Upper lobe of left lung (tissue), 6 donors: ENCODE measurements around the gene POP7. TPM values are rescaled to one million over a fixed set of nuclear protein-coding genes. Genes with fewer than 3 reads are reported as not detected.

Source experiments
- ATAC-seq, 2 donors: fragments of 200-7000 bp; cut with Tn5 transposase; one replicate each; pipeline ENCODE4 v1.9.1; 2022; ENCODE audit warnings: mild to moderate bottlenecking in 2 of 2, moderate library complexity in 2 of 2; ENCODE audit not compliant: low FRiP score in 2 of 2
- DNase-seq, 2 donors: peaks; one replicate each; pipeline ENCODE4 v3.0.0-alpha.2; 2019 to 2020
- H3K27ac ChIP-seq, 4 donors: fragments of 200-600 bp; sonication (generic); one replicate each; pipeline ENCODE4 v1.5.1; 2016 to 2019
- H3K27me3 ChIP-seq, 4 donors: fragments of 200-600 bp; sonication (generic); one replicate each; pipeline ENCODE4 v1.5.1; 2017 to 2019
- H3K36me3 ChIP-seq, 4 donors: fragments of 200-600 bp; sonication (generic); one replicate each; pipeline ENCODE4 v1.5.1; 2016 to 2019
- H3K4me1 ChIP-seq, 4 donors: fragments of 200-600 bp; sonication (generic); one replicate each; pipeline ENCODE4 v1.5.1; 2018 to 2019
- H3K4me3 ChIP-seq, 4 donors: fragments of 200-600 bp; sonication (generic); one replicate each; pipeline ENCODE4 v1.5.1; 2017 to 2019; ENCODE audit warnings: mild to moderate bottlenecking in 2 of 4, moderate library complexity in 1 of 4
- H3K9me3 ChIP-seq, 4 donors: fragments of 200-600 bp; sonication (generic); one replicate each; pipeline ENCODE4 v1.5.1; 2018 to 2019
- CTCF ChIP-seq, 6 experiments: fragments of 450-650 bp in 4 of 6; fragments of 200-600 bp in 2 of 6; sonication (generic) in 2 of 6; IDR thresholded peaks; one replicate each; pipeline ENCODE4 v1.5.1; 2016 to 2019; ENCODE audit warnings: antibody characterized with exemption in 6 of 6
- EP300 ChIP-seq, 4 donors: sonication (generic); formaldehyde crosslinking; IDR thresholded peaks; one replicate each; pipeline ENCODE4 v1.5.1; 2017; ENCODE audit warnings: antibody characterized with exemption in 4 of 4, control low read depth in 2 of 4
- POLR2A ChIP-seq, 4 donors: fragments of 450-650 bp; IDR thresholded peaks; one replicate each; pipeline ENCODE4 v1.5.1; 2016 to 2017; ENCODE audit warnings: antibody characterized with exemption in 4 of 4, mild to moderate bottlenecking in 2 of 4
- POLR2AphosphoS5 ChIP-seq, 2 donors: sonication (generic); formaldehyde crosslinking; IDR thresholded peaks; one replicate each; pipeline ENCODE4 v1.5.1; 2017; ENCODE audit warnings: antibody characterized with exemption in 2 of 2
- WGBS, 2 donors: methylation state at CpG; one replicate each; pipeline ENCODE4 v1.1.5; 2017 to 2018; 5-methylcytosine and 5-hydroxymethylcytosine counted together
- total RNA-seq, 6 donors: library from RNA; depleted of rRNA in 4 of 6; stranded (reverse); fragments of >200 nt in 4 of 6; gene quantifications; one replicate each; pipeline versions ENCODE4 v1.1.0 to v1.2.1, GENCODE V29; 2016 to 2021
- donor health status: DM: no; HTN: no; CAD: no; lungs with moderate emphysema.
- donor health status: DM: no; HTN: yes; CAD: no; lungs with severe emphysema.

The POP7 gene
- total RNA-seq, 6 donors from 2014 or later, result 9.4 to 32.5 (median 22.2) TPM

- no peaks in the 10 kb centered on the region for H3K9me3 ChIP-seq
- TF ChIP-seq POLR2A (IDR thresholded peaks at IDR 0.05) (no peak), CTCF (IDR thresholded peaks at IDR 0.05) (no peak), POLR2AphosphoS5 (IDR thresholded peaks at IDR 0.05) (no peak), EP300 (IDR thresholded peaks at IDR 0.05) (no peak)
- WGBS, 2 donors, result 80 to 89% methylated on average over 7 to 21 of the region's 23 CpGs
- H3K4me3 ChIP-seq, result peak overlapping the region in 3 of 4 donors; percentile 94 to 96 (median 95)
- no peak for ATAC-seq
- H3K27ac ChIP-seq, result peak overlapping the region; percentile 97 to 100 (median 100)
- H3K36me3 ChIP-seq, result peaks cover 24 to 55% (median 46%) of the 10 kb centered on the region in 4 donors
- H3K4me1 ChIP-seq, result peaks cover 15 to 43% (median 27%) of the 10 kb centered on the region in 4 donors
- DNase-seq, result peak in 1 of 2 donors; percentile 78
- no peaks in the 10 kb centered on the region for H3K27me3 ChIP-seq
Observed at GRCh38 chr7:100676501-100677306, 29.2 kb upstream of the POP7 start.

GRCh38 chr7:100677308-100678267 is 28.3 kb upstream of the POP7 start:
- Histone ChIP-seq H3K4me1 (peaks cover 15 to 42% (median 27%) of the 10 kb centered on the region in 4 donors), H3K27ac (peak overlapping the region; percentile 16 to 100 (median 38)), H3K9me3 (no peaks in the 10 kb centered on the region), H3K36me3 (peaks cover 27 to 64% (median 55%) of the 10 kb centered on the region in 4 donors), H3K4me3 (no peak overlapping the region), H3K27me3 (no peaks in the 10 kb centered on the region)
- DNase-seq (peak in 1 of 2 donors; percentile 80), ATAC-seq (no peak)
- 90 to 91% methylated on average over 20 to 30 of the region's 36 CpGs for WGBS, 2 donors
- TF ChIP-seq CTCF (IDR thresholded peaks at IDR 0.05), result no peak
- no peak for TF ChIP-seq POLR2AphosphoS5 (IDR thresholded peaks at IDR 0.05)
- TF ChIP-seq EP300 (IDR thresholded peaks at IDR 0.05), result no peak
- no peak for TF ChIP-seq POLR2A (IDR thresholded peaks at IDR 0.05)

- ATAC-seq (no peak), DNase-seq (peak in 1 of 2 donors; percentile 81)
- H3K9me3 ChIP-seq, result no peaks in the 10 kb centered on the region
- H3K36me3 ChIP-seq, result peaks cover 34 to 73% (median 64%) of the 10 kb centered on the region in 4 donors
- no peaks in the 10 kb centered on the region for H3K27me3 ChIP-seq
- peaks cover 12 to 37% (median 22%) of the 10 kb centered on the region in 4 donors for H3K4me1 ChIP-seq
- no peak overlapping the region for H3K4me3 ChIP-seq
- TF ChIP-seq EP300 (IDR thresholded peaks at IDR 0.05) (no peak), CTCF (IDR thresholded peaks at IDR 0.05) (no peak), POLR2AphosphoS5 (IDR thresholded peaks at IDR 0.05) (no peak), POLR2A (IDR thresholded peaks at IDR 0.05) (no peak)
- H3K27ac ChIP-seq, result peak overlapping the region in 2 of 4 donors; percentile 31 to 45
- WGBS, 2 donors, result 88% methylated on average over 13 to 32 of the region's 35 CpGs
Observed at GRCh38 chr7:100678291-100678984, 27.5 kb upstream of the POP7 start.

GRCh38 chr7:100679129-100679926 is 26.6 kb upstream of the POP7 start:
- Histone ChIP-seq H3K27me3 (no peaks in the 10 kb centered on the region), H3K9me3 (no peaks in the 10 kb centered on the region), H3K4me3 (no peak overlapping the region), H3K27ac (peak overlapping the region in 3 of 4 donors; percentile 12 to 35 (median 31)), H3K36me3 (peaks cover 43 to 81% (median 72%) of the 10 kb centered on the region in 4 donors), H3K4me1 (peaks cover 12 to 37% (median 22%) of the 10 kb centered on the region in 4 donors)
- ATAC-seq (no peak), DNase-seq (peak in 1 of 2 donors; percentile 25)
- TF ChIP-seq POLR2A (IDR thresholded peaks at IDR 0.05) (no peak), CTCF (IDR thresholded peaks at IDR 0.05) (no peak), EP300 (IDR thresholded peaks at IDR 0.05) (no peak), POLR2AphosphoS5 (IDR thresholded peaks at IDR 0.05) (no peak)
- WGBS, 2 donors, result 81 to 85% methylated on average over 9 to 13 of the region's 13 CpGs
